Trophoblast cell (in vitro differentiated cells and primary cell): ENCODE results near the gene TEAD2. TPM values are rescaled to one million over a fixed set of nuclear protein-coding genes. Genes with fewer than 3 reads are reported as not detected.
A peak's percentile ranks its signal among the peaks of the same experiment; 100 is the strongest.

ENCODE experiments used
- DNase-seq, 2 donors: peaks; one replicate each; pipeline ENCODE4 v3.0.0-alpha.2; 2016
- H2AFZ ChIP-seq: 2 replicates; pipeline ENCODE4 v1.6.1; 2013; ENCODE audit warnings: low read length, moderate library complexity, mild to moderate bottlenecking; ENCODE audit not compliant: insufficient read depth, poor library complexity
- H2AK5ac ChIP-seq: 2 replicates; pipeline ENCODE4 v1.6.1; 2013; ENCODE audit warnings: mild to moderate bottlenecking, low read length
- H2BK120ac ChIP-seq: 2 replicates; pipeline ENCODE4 v1.6.1; 2013; ENCODE audit warnings: low read length, mild to moderate bottlenecking, moderate library complexity; ENCODE audit not compliant: insufficient read depth, poor library complexity
- H2BK12ac ChIP-seq: 2 replicates; pipeline ENCODE4 v1.6.1; 2013; ENCODE audit warnings: mild to moderate bottlenecking, low read length, moderate library complexity
- H2BK5ac ChIP-seq: 2 replicates; pipeline ENCODE4 v1.6.1; 2013; ENCODE audit warnings: low read length, low read depth, moderate library complexity, mild to moderate bottlenecking; ENCODE audit not compliant: poor library complexity
- H3K14ac ChIP-seq: 2 replicates; pipeline ENCODE4 v1.6.1; 2013; ENCODE audit warnings: mild to moderate bottlenecking, low read length
- H3K18ac ChIP-seq: 2 replicates; pipeline ENCODE4 v1.6.1; 2013; ENCODE audit warnings: mild to moderate bottlenecking, low read length
- H3K23ac ChIP-seq: 2 replicates; pipeline ENCODE4 v1.6.1; 2013; ENCODE audit warnings: low read length
- H3K27ac ChIP-seq: 2 replicates; pipeline ENCODE4 v1.5.1; 2013; ENCODE audit warnings: low read depth, mild to moderate bottlenecking, inconsistent platforms, low read length, moderate library complexity
- H3K27me3 ChIP-seq: 2 replicates; pipeline ENCODE4 v1.6.1; 2013; ENCODE audit warnings: inconsistent platforms, mild to moderate bottlenecking, low read length, moderate library complexity; ENCODE audit not compliant: insufficient read depth
- H3K36me3 ChIP-seq, 2 experiments: 1 replicate in 1 of 2; 2 replicates in 1 of 2; pipeline ENCODE4 v1.6.1; 2013; ENCODE audit warnings: low read length in 2 of 2, mild to moderate bottlenecking in 2 of 2, moderate library complexity in 1 of 2; ENCODE audit not compliant: insufficient read depth in 2 of 2, control insufficient read depth in 1 of 2
- H3K4ac ChIP-seq: 2 replicates; pipeline ENCODE4 v1.6.1; 2013; ENCODE audit warnings: low read depth, mild to moderate bottlenecking, low read length, moderate library complexity
- H3K4me1 ChIP-seq, 2 experiments: 1 replicate in 1 of 2; 2 replicates in 1 of 2; pipeline ENCODE4 v1.6.1; 2013; ENCODE audit warnings: low read length in 2 of 2, mild to moderate bottlenecking in 2 of 2, moderate library complexity in 1 of 2; ENCODE audit not compliant: insufficient read depth in 2 of 2, control insufficient read depth in 1 of 2
- H3K4me2 ChIP-seq: 2 replicates; pipeline ENCODE4 v1.6.1; 2013; ENCODE audit warnings: inconsistent platforms, mild to moderate bottlenecking, low read length, moderate library complexity
- H3K4me3 ChIP-seq: 2 replicates; pipeline ENCODE4 v1.5.1; 2013; ENCODE audit warnings: mild to moderate bottlenecking, low read depth, low read length, inconsistent platforms
- H3K79me1 ChIP-seq: one replicate; pipeline ENCODE4 v1.6.1; 2013; ENCODE audit warnings: low read length
- H3K79me2 ChIP-seq: 2 replicates; pipeline ENCODE4 v1.6.1; 2013; ENCODE audit warnings: low read length, mild to moderate bottlenecking; ENCODE audit not compliant: control insufficient read depth, insufficient read depth, poor library complexity
- H3K9ac ChIP-seq: 2 replicates; pipeline ENCODE4 v1.6.1; 2013; ENCODE audit warnings: mild to moderate bottlenecking, low read length
- H3K9me3 ChIP-seq: 2 replicates; pipeline ENCODE4 v1.6.1; 2013; ENCODE audit warnings: low read depth, mild to moderate bottlenecking, control low read depth, inconsistent platforms, low read length; ENCODE audit not compliant: insufficient read depth
- H4K12ac ChIP-seq: 2 replicates; pipeline ENCODE4 v1.6.1; 2013; ENCODE audit warnings: low read depth, mild to moderate bottlenecking, low read length, moderate library complexity
- H4K8ac ChIP-seq: 2 replicates; pipeline ENCODE4 v1.6.1; 2013; ENCODE audit warnings: low read depth, mild to moderate bottlenecking, low read length, moderate library complexity
- H4K91ac ChIP-seq: one replicate; pipeline ENCODE4 v1.6.1; 2013; ENCODE audit warnings: low read depth, mild to moderate bottlenecking, low read length, moderate library complexity
- WGBS: extraction: QIAGEN DNeasy Blood & Tissue Kit; methylation state at CpG from one replicate; pipeline ENCODE4 v1.1.7; 2013; ENCODE audit warnings: missing lambda C conversion rate; ENCODE audit not compliant: insufficient read length, insufficient coverage; ENCODE audit errors: extremely low coverage; 5-methylcytosine and 5-hydroxymethylcytosine counted together
- polyA plus RNA-seq: library from polyadenylated mRNA; stranded (reverse); fragments of 200-250 nt; gene quantifications from 2 replicates; pipeline ENCODE4 v1.2.3, GENCODE V29; 2013

TEAD2 gene
- polyA plus RNA-seq: 86.5 and 91.1 TPM in 2 replicates

- H3K4me1 ChIP-seq: peaks cover 3 to 7% of the 10 kb centered on the region in 2 experiments
- no CpG with 5 or more reads among the region's 52 CpGs for WGBS
- H3K4me3 ChIP-seq: peak within 1 kb of the TSS; percentile 98
- peak in 1 of 2 donors; percentile 43 for DNase-seq
- H3K79me1 ChIP-seq: peaks cover 14% of the 10 kb centered on the region
- H3K27ac ChIP-seq: peak within 1 kb of the TSS; percentile 89
- peak within 1 kb of the TSS; percentile 90 for H2BK5ac ChIP-seq
- peaks cover 12% of the 10 kb centered on the region for H3K79me2 ChIP-seq
- peaks cover 24% of the 10 kb centered on the region in 2 experiments for H3K36me3 ChIP-seq
- H3K18ac ChIP-seq: peak within 1 kb of the TSS; percentile 97
- H2AFZ ChIP-seq: peak within 1 kb of the TSS; percentile 82
- H4K12ac ChIP-seq: peak within 1 kb of the TSS; percentile 99
- peak within 1 kb of the TSS; percentile 42 for H2BK12ac ChIP-seq
- peak within 1 kb of the TSS; percentile 98 for H3K4ac ChIP-seq
- H3K9ac ChIP-seq: peak within 1 kb of the TSS; percentile 98
- H3K27me3 ChIP-seq: no peaks in the 10 kb centered on the region
- H4K8ac ChIP-seq: peak within 1 kb of the TSS; percentile 99
- peak within 1 kb of the TSS; percentile 100 for H2AK5ac ChIP-seq
- H3K9me3 ChIP-seq: peaks cover 3% of the 10 kb centered on the region
- H3K23ac ChIP-seq: no peak within 1 kb of the TSS
- H3K14ac ChIP-seq: peak within 1 kb of the TSS; percentile 99
- H3K4me2 ChIP-seq: peak within 1 kb of the TSS; percentile 80
- peak within 1 kb of the TSS; percentile 98 for H4K91ac ChIP-seq
- H2BK120ac ChIP-seq: peak within 1 kb of the TSS; percentile 98
Observed at GRCh38 chr19:49362048-49362928, at the start of gene TEAD2. Gene TEAD2 (minus strand): TSS chr19:49362416. CDS start chr19:49360075, 2,341 bp downstream.

- no peaks in the 10 kb centered on the region for H3K36me3 ChIP-seq
- H3K27ac ChIP-seq: no peak overlapping the region
- no peak overlapping the region for H3K14ac ChIP-seq
- no peak overlapping the region for H2BK12ac ChIP-seq
- peaks cover 0 to 3% of the 10 kb centered on the region in 2 experiments for H3K4me1 ChIP-seq
- DNase-seq: no peak
- WGBS: no CpG with 5 or more reads among the region's 3 CpGs
- H3K79me2 ChIP-seq: no peaks in the 10 kb centered on the region
- H2BK120ac ChIP-seq: no peak overlapping the region
- no peak overlapping the region for H2AK5ac ChIP-seq
- H4K12ac ChIP-seq: no peak overlapping the region
- H3K9ac ChIP-seq: no peak overlapping the region
- H3K79me1 ChIP-seq: no peaks in the 10 kb centered on the region
- no peaks in the 10 kb centered on the region for H3K9me3 ChIP-seq
- no peak overlapping the region for H2BK5ac ChIP-seq
- no peak overlapping the region for H2AFZ ChIP-seq
- H3K27me3 ChIP-seq: no peaks in the 10 kb centered on the region
- no peak overlapping the region for H4K91ac ChIP-seq
- H3K4ac ChIP-seq: no peak overlapping the region
- H3K18ac ChIP-seq: no peak overlapping the region
- no peak overlapping the region for H4K8ac ChIP-seq
- H3K4me3 ChIP-seq: no peak overlapping the region
- no peak overlapping the region for H3K4me2 ChIP-seq
- no peak overlapping the region for H3K23ac ChIP-seq
Observed at GRCh38 chr19:49411681-49412326, 49.6 kb upstream of the TEAD2 start.

DNA sequence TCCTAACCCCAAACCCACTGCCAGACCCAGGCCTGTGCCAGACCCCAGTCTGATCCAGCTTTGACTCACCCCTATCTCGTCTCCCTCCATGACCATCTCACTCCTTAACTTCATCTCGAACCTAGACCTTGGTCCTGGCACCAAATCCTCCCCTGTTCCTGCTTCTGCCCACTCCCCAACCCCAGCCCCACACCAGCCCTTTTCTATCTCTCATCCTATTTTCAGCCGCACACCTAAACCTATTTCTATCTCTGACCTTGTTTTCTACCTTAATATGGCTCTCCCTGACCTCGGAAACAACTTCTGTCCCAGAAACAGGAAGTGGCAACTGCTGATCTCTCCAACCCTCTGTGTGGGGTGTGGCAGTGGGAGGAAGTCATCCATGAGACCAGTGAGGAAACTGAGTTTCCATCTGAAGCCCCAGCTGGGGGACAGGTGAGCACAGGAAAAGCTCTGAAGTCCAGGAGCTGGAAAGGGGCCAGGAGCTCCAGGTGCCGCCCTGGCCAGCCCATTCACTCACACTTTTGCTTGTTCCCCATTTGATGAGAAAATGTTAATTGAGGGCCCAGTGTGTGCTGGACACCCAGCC is 47.3 kb upstream of the TEAD2 start:
- no peak for DNase-seq
- H2BK5ac ChIP-seq: no peak overlapping the region
- no CpG with 5 or more reads among the region's 5 CpGs for WGBS
- no peaks in the 10 kb centered on the region for H3K79me1 ChIP-seq
- H3K27ac ChIP-seq: no peak overlapping the region
- no peak overlapping the region for H2BK12ac ChIP-seq
- H4K12ac ChIP-seq: no peak overlapping the region
- no peak overlapping the region for H4K8ac ChIP-seq
- no peak overlapping the region for H2AFZ ChIP-seq
- no peak overlapping the region for H3K23ac ChIP-seq
- no peak overlapping the region for H3K14ac ChIP-seq
- no peak overlapping the region for H3K4me2 ChIP-seq
- no peak overlapping the region for H3K18ac ChIP-seq
- H2AK5ac ChIP-seq: no peak overlapping the region
- no peaks in the 10 kb centered on the region for H3K27me3 ChIP-seq
- no peaks in the 10 kb centered on the region for H3K79me2 ChIP-seq
- no peak overlapping the region for H4K91ac ChIP-seq
- no peak overlapping the region for H3K4me3 ChIP-seq
- H3K9ac ChIP-seq: no peak overlapping the region
- no peak overlapping the region for H2BK120ac ChIP-seq
- H3K36me3 ChIP-seq: no peaks in the 10 kb centered on the region
- H3K9me3 ChIP-seq: no peaks in the 10 kb centered on the region
- no peak overlapping the region for H3K4ac ChIP-seq
- peaks cover 0 to 3% of the 10 kb centered on the region in 2 experiments for H3K4me1 ChIP-seq

GRCh38 chr19:49408816-49409440 is 46.7 kb upstream of the TEAD2 start:
- WGBS: no CpG with 5 or more reads among the region's 8 CpGs
- no peak overlapping the region for H3K14ac ChIP-seq

More at GRCh38 chr19:49408816-49409440, 46.7 kb upstream of the TEAD2 start:
- Histone ChIP-seq H3K18ac (no peak overlapping the region), H3K27me3 (no peaks in the 10 kb centered on the region), H3K9me3 (peaks cover 2% of the 10 kb centered on the region), H4K91ac (no peak overlapping the region), H2AK5ac (no peak overlapping the region), H3K23ac (no peak overlapping the region), H3K4me1 (peaks cover 0 to 6% of the 10 kb centered on the region in 2 experiments), H3K4me2 (no peak overlapping the region), H3K79me2 (no peaks in the 10 kb centered on the region), H3K36me3 (no peaks in the 10 kb centered on the region), H4K8ac (no peak overlapping the region), H2BK12ac (no peak overlapping the region), H3K4me3 (no peak overlapping the region), H2BK5ac (no peak overlapping the region), H2BK120ac (no peak overlapping the region), H2AFZ (no peak overlapping the region), H3K27ac (no peak overlapping the region), H4K12ac (no peak overlapping the region), H3K79me1 (no peaks in the 10 kb centered on the region), H3K4ac (no peak overlapping the region), H3K9ac (no peak overlapping the region)
- DNase-seq: no peak
